ENCODE data around the gene BMF.
A peak's percentile ranks its signal among the peaks of the same experiment; 100 is the strongest.
"Not testable (repeated sequence)": the region's sequence is repeated elsewhere in the genome, so short reads cannot be mapped to it uniquely, and the experiment has no call there.

Gene BMF

GRCh38 chr15:40125950-40126349 lies 17.3 kb upstream of the BMF start:
- no peak for DNase-seq

- DNase-seq = not testable (repeated sequence)
Observed at GRCh38 chr15:40124807-40125285, 16.2 kb upstream of the BMF start.

- not testable (repeated sequence) for DNase-seq
Observed at GRCh38 chr15:40124333-40124732, 15.7 kb upstream of the BMF start.

- DNase-seq = not testable (repeated sequence)
Observed at GRCh38 chr15:40123863-40124262, 15.2 kb upstream of the BMF start.

GRCh38 chr15:40122989-40123388 lies 14.3 kb upstream of the BMF start:
- not testable (repeated sequence) for DNase-seq

GRCh38 chr15:40121911-40122638 lies 13.4 kb upstream of the BMF start:
- no peak for DNase-seq

- DNase-seq = no peak
Observed at GRCh38 chr15:40118473-40118872, 9.8 kb upstream of the BMF start.

- peak; percentile 28 for DNase-seq
Observed at GRCh38 chr15:40115670-40116093, 7.0 kb upstream of the BMF start.

GRCh38 chr15:40115106-40115505 lies 6.4 kb upstream of the BMF start:
- not testable (repeated sequence) for DNase-seq

GRCh38 chr15:40114218-40114617 lies 5.5 kb upstream of the BMF start:
- no peak for DNase-seq

GRCh38 chr15:40112789-40113188 lies 4.1 kb upstream of the BMF start:
- DNase-seq = no peak

- no peak for DNase-seq
Observed at GRCh38 chr15:40111888-40112287, 3.2 kb upstream of the BMF start.

- DNase-seq = no peak
Observed at GRCh38 chr15:40110866-40111550, 2.3 kb upstream of the BMF start.

- DNase-seq = no peak
Observed at GRCh38 chr15:40108061-40108854, 421 bp downstream of the BMF start.

- no peak for DNase-seq
Observed at GRCh38 chr15:40106203-40107161, 2.2 kb downstream of the BMF start.

GRCh38 chr15:40105517-40106202 lies 3.0 kb downstream of the BMF start:
- DNase-seq = peak; percentile 63

GRCh38 chr15:40104865-40105516 lies 3.7 kb downstream of the BMF start:
- DNase-seq = peak; percentile 78

GRCh38 chr15:40104296-40104864 lies 4.3 kb downstream of the BMF start:
- DNase-seq = no peak

GRCh38 chr15:40103864-40104271 lies 4.8 kb downstream of the BMF start:
- no peak for DNase-seq

Data from CD4-positive, alpha-beta T cell treated with Interleukin-10 for 1 hour (primary cell).